Measurements from ENCODE around the gene EBI3. TPM values are rescaled to one million over a fixed set of nuclear protein-coding genes. Genes with fewer than 3 reads are reported as not detected.
"Not testable (repeated sequence)": the region's sequence is repeated elsewhere in the genome, so short reads cannot be mapped to it uniquely, and the experiment has no call there.

The EBI3 gene
- 0.28 and 0.40 TPM in 2 replicates for total RNA-seq

DNA sequence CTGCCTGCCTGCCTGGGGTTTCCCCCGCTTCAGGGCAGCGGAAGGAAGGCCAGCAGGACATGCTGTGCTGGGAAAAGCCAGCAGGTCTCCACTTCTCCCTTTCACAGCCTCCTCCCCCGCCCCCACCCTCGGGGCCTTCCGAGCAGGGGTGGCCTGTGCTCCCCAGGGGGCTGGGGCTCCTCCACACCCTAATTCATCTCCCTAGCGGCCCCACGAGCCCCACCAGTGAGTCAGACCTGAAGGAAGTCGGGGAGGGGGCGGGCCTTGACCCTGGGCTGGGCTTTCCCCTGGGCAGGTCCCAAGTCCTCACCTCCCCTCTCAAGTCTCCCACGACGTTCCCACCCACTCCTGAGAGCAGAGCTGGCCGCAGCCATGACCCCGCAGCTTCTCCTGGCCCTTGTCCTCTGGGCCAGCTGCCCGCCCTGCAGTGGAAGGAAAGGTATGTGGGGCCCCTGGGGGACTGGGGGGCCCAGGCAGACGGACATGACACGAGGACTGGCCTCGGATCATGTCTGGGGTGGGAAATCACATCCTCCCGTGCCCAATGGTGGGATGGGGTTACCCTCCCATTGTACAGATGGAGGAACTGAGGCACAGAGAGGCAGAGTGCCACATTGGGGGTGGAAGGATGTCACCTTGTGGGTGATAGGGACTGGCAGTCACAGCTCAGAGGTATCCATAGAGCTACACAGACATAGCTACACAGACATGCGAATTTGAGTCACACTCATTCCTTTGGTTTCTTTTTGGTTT lies at the start of gene EBI3:
EBI3 (plus strand) TSS at position 345 of the 753 bp plus-strand sequence; CDS start at position 373, 28 bp downstream.
- DNase-seq (ENCODE audit: low read depth, low spot score): no peak

DNA sequence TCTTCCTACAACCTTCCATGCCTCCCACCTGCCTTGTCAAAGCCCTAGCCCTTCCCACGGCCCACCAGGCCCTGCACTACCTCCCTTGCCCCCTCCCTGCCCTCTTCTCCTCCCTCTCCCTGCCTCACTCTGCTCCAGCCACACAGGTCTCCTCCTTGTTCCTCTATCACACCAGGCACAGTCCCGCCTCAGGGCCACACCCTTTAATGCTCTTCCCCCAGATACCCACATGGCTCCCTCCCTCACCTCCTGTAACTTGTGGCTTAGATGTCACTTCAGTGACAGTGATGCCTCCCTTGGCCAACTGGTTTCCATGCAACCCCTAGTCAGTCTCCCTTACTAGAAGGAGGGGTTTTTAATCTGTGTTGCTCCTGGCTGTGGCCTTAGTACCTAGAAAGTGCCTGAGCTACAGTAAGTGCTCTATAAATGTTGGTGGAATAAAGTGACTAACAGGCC lies 48.2 kb upstream of the EBI3 start:
- no peak for DNase-seq (ENCODE audit: low read depth, low spot score)

DNA sequence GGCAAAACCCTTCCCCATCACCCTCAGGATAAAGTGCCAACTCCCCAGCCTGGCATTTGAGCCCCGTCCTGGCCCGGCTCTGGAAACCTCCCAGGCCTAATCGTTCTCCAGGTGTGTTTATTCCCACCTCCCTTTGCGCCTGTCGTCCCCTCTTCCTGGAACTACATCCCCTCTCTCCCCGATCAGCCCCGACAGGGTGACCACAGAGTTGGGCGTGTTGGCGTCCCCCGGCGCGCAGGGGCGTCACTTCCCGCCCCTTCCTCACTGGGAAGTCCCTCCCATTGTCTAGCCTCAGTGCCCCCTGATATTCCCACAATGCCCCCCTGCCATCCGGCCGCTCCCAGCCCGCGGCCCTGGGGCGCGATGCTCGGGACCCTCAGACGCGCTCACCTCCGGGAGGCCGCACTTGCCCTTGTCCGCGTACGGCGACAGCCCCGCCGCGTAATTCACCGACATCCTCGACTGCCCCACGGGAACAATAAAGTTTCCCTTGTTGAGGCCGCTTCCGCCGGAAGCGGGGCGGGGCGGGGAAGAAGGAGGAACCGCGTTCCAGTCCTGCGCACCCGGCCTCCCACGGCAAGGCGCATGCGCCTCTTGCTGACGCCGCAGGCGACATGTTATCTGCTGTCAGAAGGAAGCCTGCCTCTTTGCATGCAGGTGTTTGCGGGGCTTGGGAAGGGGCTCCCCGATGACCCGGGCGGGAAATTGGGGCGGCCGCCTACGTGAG lies 47.1 kb upstream of the EBI3 start, which contains the start of the genes ANKRD24 and SIRT6:
ANKRD24 (plus strand) TSS at position 606 of the 727 bp plus-strand sequence. CDS start 3,737 bp downstream, outside the sequence.
SIRT6 (minus strand) TSS at position 480 of the 727 bp plus-strand sequence; CDS start at position 456, 24 bp downstream.
- DNase-seq (ENCODE audit: low read depth, low spot score): peak; percentile 83

DNA sequence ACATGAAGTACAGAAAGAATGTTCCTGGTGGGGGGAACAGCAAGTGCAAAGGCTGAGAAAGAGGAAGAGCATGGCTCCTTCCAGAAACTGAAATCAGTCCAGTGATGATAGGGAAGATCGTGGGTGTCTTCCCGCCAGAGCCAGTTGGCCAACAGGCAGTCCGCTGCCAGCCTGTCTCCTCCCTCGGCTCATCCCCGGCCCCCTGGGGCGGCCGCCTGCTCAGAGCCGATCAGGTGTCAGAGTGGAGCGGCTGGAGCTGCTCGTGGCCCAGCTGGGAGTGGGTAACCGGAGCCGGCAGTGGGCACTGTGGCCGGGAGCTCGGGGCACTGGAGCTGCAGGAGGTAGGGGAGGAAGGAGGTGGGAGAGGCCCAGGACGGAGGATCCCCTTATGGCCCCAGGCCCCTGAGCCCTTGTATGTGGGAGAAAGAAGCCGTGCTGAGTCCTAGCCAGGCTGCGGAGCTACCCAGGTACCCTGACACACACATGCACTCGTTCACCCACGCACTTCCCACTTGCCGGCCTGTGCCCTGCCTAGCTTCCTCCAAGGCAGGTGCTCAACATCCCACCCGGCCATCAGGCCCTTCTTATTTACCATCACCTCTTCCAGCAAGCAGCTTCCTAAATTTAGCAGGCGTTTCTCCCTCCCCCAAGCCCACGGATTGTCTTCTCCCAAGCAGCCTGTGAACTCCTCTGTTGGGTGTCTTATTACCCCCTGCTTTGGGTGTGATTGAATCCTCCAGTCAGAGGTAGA lies 45.2 kb upstream of the EBI3 start:
- DNase-seq (ENCODE audit: low read depth, low spot score): no peak

DNA sequence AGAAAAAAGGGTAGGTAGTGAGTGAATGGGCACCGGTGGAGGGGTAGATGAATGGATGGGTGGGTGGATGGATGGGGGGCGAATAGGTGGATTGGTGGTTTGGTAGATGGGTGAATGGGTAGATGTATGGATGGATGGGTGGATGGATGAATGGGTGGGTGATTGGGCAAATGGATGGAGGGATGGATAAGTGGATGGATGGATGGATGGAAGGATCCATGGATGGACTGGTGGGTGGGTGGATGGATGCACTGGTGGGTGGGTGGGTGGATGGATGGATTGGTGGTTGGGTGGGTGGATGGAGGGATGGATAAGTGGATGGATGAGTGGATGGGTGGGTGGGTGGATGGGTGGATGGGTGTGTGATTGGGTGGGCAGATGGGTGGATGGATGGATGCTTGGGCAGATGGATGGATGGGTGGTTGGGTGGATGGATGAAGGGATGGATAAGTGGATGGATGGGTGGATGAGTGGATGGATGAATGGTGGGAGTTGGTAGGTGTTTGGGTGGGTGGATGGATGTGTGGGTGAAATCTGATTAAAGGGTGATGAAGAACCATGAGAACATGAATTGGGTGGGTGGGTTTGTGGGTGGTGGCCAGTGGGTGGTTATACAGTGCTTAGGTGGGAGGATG lies 44.5 kb upstream of the EBI3 start:
- DNase-seq (ENCODE audit: low read depth, low spot score): no peak

DNA sequence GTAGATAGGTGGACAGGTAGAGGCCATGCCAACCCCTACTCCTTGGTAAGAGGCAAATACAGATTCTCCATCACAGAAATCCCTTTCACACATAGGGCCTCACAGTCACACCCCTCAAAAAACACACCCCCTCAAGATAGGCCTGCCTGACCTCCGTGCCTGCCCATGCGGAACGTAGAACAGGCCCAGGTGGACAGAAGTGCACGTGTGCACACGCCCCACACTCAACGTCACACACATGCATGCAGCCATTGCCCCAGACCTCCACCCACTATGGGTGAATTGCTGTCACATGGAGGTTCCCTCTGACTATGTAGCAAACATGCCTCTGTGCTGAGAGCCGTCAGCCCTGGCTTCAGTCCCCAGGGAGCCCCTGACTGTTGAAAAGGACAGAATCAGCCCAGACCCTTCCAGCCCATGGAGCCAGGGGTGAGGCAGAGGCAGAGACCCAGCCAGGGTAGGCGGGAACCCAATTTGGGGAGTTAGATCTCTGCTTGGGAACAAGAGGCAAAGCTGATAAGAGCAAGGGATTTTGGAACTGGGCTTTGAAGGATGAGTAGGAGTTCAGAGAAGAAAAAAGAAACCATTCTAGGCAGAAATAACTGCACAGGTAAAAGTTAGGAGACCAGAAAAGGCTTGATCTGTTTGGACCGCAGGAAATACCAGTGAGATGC lies 43.8 kb upstream of the EBI3 start:
- DNase-seq (ENCODE audit: low read depth, low spot score): no peak

DNA sequence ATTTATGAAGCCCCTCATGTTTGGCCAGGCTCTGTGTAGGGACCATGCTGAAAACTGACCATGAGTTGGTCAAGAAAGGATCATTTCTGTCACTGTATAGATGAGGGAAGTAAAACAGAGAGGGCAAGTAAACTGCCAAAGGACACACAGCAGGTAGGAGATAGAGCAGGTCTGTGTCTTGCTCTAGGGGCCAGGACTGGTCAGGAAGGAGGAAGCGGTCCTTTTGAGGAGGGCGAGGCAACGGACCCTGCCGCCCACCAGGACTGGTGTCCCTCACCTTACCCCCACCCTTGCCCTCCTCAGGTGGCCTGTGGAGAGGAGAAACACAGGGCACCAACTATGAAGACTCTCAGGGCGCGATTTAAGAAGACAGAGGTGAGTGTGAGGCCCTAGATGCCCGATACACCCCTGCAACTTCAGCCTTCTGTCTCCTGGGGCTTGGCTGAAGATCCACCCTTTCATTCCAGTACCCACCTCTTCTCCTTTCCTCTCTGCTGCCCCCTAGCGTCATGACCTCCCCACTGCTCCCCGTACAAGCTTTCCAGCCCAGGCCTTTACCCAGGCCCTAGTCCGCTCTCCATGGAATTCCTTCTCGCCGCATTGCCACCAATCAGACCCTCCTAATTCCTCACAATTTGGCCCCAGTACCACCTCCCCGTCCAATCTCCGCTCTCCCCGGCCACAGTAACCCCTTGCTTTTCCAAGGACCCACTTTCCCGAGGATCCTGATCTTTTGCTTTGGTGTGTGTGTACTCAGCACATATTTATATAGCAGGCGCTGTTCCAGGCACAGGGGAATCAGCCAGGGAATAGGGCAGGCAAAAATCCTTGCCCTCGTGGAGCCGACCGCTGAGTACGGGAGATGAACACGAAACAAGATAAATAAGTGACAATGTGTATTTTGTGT lies 43.0 kb upstream of the EBI3 start:
- no peak for DNase-seq (ENCODE audit: low read depth, low spot score)

DNA sequence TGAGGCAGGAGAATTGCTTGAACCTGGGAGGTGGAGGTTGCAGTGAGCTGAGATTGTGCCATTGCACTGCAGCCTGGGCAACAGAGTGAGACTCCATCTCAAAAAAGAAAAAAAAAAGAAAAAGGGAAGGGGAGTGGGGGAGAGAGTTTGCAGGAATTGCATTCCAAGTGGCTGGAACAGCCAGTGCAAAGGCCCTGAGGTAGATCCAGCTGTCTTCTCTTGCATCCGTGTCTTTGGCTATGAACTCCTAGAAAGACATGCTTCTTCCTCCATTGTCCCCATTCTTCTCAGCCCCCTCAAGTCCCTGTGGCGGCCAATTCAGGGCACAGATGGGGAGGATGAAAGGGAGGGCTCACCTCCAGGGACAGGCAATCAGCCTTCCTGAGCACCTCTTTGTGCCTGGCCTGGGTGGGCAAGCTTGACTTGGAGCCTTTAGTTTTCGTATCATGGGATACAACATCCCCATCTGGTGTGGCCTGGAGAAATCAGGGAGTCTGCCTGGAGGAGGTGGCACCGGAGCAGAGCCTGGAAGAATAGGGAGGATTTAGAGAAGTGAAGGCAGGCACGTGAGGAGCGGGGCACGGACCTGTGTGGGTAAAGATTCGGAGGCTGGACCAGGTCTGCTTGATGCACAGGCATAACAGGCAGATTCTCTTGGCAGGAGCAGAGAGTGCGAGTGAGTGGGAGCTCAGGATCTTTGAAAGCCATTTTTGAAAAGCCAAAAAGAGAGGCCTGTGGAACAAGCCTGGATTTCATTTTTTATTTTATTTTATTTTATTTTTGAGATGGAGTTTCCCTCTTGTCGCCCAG lies 41.8 kb upstream of the EBI3 start:
- DNase-seq (ENCODE audit: low read depth, low spot score): no peak

DNA sequence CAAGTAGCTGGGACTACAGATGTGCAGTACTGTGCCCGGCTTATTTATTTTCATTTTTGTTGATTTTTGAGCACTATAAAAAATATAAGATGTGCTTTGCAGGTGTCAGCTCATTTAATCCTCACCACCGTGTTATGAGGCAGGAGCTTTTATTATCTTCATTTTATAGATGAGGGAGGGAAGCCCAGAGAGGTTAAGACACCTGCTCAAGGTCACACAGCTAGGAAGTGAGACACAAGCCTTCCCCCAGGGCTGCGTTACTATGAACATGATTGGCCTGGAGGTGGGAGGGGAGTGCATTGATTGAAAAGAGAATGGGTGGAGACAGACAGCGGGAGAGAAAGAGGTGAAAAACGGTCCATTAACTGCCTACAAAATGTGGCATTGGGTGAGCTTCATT lies 39.7 kb upstream of the EBI3 start:
- DNase-seq (ENCODE audit: low read depth, low spot score): no peak

DNA sequence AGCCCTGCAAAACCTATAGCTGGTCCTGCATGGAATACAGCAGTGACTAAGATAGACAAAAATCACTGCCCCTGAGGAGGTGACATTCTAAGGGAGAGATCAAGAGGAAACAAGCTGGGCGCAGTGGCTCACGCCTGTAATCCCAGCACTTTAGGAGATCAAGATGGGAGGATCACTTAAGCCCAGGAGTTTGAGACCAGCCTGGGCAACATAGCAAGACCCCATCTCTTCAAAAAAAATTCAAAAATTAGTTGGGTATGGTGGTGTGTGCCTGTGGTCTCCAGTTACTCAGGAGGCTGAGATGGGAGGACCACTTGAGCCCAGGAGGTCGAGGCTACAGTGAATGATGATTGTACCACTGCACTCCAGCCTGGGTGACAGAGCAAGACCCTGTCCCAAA lies 36.8 kb upstream of the EBI3 start:
- not testable (repeated sequence) for DNase-seq (ENCODE audit: low read depth, low spot score)

DNA sequence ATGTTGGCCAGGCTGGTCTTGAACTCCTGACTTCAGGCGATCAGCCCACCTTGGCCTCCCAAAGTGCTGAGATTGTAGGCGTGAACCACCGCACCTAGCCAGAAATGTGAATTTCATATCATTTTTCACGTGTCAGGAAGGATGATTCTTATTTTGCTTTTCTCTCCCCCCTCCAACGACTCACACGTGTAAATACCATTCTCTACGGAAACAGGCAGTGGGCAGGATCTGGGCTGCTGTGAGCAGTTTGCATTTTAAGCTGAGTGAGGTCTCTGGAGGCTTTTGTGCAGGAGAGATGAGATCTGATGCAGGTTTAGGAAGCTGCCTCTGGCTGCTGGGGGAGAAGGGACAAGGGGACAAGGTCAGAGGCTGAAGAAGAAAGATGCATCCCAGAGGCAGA lies 35.0 kb upstream of the EBI3 start:
- no peak for DNase-seq (ENCODE audit: low read depth, low spot score)

DNA sequence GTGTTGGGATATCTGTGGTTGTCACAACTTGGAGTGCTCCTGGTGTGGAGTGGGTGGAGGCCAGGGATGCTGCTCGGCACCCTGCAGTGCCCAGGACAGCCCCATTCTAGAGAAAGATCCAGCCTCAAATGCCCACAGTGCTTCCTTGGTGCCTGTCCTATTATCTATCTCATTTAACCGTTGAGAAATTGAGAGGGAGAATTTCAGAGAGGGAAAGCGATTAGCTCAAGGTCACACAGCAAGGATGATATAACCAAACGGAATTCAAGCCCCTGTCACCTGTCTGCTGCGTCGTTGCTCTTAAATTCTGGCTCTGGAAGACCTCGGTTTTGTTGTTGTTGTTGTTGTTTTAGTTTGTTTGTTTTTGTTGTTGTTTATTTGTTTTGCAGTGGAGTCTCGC lies 33.3 kb upstream of the EBI3 start:
- DNase-seq (ENCODE audit: low read depth, low spot score): no peak

DNA sequence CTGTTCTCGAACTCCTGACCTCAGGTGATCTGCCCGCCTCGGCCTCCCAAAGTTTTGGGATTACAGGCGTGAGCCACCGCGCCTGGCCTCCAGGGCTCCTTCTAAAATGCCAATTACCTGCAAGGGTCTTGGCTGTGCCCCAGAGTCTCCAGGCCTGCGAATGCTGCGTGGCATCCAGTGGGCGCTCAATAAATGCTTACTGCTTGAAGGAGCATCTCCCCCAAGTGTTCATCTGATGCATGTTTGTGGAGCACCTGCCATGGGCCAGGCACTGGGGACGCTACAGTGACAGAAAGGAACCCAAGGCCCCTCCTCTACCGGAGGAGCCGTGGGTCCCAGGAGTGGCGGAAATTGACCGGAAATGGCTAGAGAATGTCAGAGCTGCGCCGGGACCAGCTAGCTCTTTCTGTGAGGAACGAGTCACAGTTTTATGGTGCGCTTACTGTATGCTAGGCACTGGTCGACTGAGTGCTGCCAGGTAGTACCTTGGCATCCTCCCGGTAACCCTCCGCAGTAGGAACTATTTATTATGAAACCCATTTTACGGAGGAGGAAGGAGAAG lies 32.7 kb upstream of the EBI3 start:
- DNase-seq (ENCODE audit: low read depth, low spot score): no peak

DNA sequence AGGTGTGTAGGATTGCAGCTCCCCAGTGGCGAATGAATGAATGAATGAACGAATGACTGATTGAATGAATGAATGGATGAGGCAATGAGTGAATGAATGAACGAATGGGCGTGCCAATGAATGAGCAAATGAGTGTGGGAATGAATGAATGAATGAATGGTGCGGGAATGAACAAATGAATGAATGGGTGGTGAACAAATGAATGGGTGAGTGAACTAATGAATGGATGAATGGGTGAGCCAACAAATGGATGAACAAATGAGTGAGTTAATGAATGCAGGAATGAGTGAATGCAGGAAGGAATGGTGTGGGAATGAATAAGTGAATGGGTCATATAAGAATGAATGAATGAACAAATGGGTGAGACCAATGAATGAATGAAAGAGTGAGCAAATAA lies 32.1 kb upstream of the EBI3 start:
- DNase-seq (ENCODE audit: low read depth, low spot score): no peak

DNA sequence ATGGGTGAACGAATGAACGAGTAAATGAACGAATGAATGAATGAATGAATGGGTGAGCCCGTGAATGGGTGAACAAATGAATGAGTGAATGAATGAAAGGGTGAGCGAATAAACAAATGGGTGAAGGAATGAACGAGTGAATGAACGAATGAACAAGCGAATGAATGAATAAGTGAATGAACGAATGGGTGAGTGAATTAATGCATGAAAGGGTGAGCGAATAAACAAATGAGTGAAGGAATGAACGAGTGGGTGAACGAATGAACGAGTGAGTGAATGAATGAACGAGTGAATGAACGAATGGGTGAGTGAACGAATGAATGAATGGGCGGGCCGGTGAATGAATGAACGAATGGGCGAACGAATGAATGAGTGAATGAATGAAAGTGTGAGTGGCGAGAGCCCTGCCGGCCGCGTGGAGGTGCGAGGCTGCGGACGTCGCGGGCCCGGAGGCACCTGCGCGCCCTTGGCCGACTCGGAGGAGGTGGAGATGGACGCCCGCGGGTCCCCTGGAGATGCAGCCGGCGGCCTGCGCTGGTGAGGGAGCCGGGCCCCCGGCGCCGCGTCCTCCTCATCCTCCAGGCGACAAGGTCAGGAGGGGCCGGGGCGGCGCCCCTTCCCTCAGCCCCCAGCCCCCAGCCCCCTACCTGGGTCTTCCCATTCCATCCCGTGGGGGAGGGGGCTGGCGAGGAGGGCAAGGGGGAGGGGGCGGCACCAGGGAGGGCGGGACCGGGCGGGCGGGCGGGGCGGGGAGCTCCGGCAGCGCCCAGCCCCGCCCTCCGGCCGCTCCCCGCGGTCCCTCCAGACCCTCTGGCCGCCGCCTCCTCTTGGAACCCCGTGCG lies 31.5 kb upstream of the EBI3 start:
- DNase-seq (ENCODE audit: low read depth, low spot score): no peak

DNA sequence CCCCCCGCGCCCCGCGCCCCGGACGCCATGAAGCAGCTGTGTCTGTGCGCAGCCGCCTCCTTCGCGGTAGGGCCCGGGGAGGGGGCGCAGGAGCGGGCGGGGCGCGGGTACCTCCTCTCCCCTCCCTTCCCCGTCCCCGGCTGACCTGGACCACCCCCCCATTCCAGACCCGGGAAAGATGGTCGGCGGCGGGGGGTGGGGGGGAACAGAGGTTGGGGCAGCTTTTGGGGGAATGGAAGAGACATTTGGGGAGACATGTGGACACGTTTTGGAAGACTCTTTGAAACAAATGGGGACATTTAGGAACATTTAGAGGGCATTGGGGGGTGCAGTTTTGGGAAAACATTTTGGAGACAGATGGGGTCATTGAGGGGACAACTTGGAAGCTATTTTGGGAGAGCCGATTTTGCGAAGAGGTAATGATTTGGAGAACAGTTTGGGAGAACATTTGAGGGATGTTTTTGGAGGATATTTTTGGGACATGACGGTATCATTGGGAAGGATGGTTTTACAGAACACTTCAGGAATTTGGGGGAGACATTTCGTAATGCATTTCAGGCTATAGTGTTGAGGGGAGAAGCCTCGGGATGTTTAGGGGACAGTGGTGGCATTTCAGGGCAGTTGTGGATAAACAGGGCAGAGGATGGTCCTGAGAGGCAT lies 30.7 kb upstream of the EBI3 start:
- DNase-seq (ENCODE audit: low read depth, low spot score): no peak

DNA sequence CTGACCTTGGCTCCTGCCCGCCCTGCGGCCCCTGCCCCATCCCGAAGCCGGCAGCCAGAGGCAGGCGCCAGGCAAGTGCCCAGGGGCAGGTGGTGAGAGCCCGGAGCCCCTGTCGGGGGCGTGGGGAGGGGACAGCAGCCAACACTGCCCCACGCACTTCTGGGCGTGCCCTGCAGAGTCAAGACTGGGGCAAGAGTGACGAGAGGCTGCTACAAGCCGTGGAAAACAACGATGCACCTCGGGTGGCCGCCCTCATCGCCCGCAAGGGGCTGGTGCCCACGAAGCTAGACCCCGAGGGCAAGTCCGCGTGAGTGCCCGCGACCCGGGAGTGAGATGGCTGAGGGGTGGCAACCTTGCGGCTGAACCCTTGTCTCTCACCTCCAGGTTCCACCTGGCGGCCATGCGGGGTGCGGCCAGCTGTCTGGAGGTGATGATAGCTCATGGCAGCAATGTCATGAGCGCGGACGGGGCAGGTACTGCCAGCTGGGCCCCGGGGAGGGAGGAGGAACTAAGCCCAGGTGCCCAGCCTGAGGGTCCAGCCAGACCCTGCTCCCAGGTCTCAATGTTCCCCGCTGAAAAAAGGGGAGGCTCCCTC lies 29.5 kb upstream of the EBI3 start:
- no peak for DNase-seq (ENCODE audit: low read depth, low spot score)

Measured in pulmonary artery endothelial cell (primary cell).